WTC11 (cell line): ENCODE data around the gene WDR62.

ENCODE experiments used
- ARID4B ChIP-seq: sonication (generic); formaldehyde crosslinking; IDR thresholded peaks from 2 replicates; pipeline ENCODE4 v1.8.0; 2023; ENCODE audit warnings: missing genetic modification reagents, mild to moderate bottlenecking, borderline replicate concordance
- CBFB ChIP-seq: sonication (generic); formaldehyde crosslinking; IDR thresholded peaks from 2 replicates; pipeline ENCODE4 v1.8.1; 2022; ENCODE audit warnings: mild to moderate bottlenecking, low read depth, missing genetic modification reagents
- CDX4 ChIP-seq: fragments of 250-450 bp; sonication (Bioruptor Pico); IDR thresholded peaks from 2 replicates; pipeline ENCODE4 v1.9.0; 2021; ENCODE audit warnings: moderate library complexity, mild to moderate bottlenecking, inconsistent platforms, borderline replicate concordance
- JUN ChIP-seq: sonication (generic); formaldehyde crosslinking; IDR thresholded peaks from 2 replicates; pipeline ENCODE4 v1.8.0; 2023; ENCODE audit warnings: mild to moderate bottlenecking, missing genetic modification reagents
- NR3C1 ChIP-seq: sonication (generic); formaldehyde crosslinking; conservative IDR thresholded peaks from 2 replicates; pipeline ENCODE4 v1.8.1; 2023; ENCODE audit warnings: low read depth, mild to moderate bottlenecking, missing genetic modification reagents
- SP1 ChIP-seq: sonication (generic); formaldehyde crosslinking; conservative IDR thresholded peaks from 2 replicates; pipeline ENCODE4 v1.8.1; 2022; ENCODE audit warnings: missing genetic modification reagents
- TP53 ChIP-seq: sonication (generic); formaldehyde crosslinking; IDR thresholded peaks from 2 replicates; pipeline ENCODE4 v1.8.1; 2023; ENCODE audit warnings: mild to moderate bottlenecking, missing genetic modification reagents
- USF2 ChIP-seq: sonication (generic); formaldehyde crosslinking; IDR thresholded peaks from 2 replicates; pipeline ENCODE4 v1.8.1; 2023; ENCODE audit warnings: mild to moderate bottlenecking, missing genetic modification reagents, moderate library complexity
- ZBTB21 ChIP-seq: sonication (generic); formaldehyde crosslinking; IDR thresholded peaks from 2 replicates; pipeline ENCODE4 v1.8.1; 2023; ENCODE audit warnings: mild to moderate bottlenecking, missing genetic modification reagents, borderline replicate concordance
- ZNF121 ChIP-seq: sonication (generic); formaldehyde crosslinking; IDR thresholded peaks from 2 replicates; pipeline ENCODE4 v1.8.0; 2023; ENCODE audit warnings: missing genetic modification reagents
- ZNF317 ChIP-seq: sonication (generic); formaldehyde crosslinking; IDR thresholded peaks from 2 replicates; pipeline ENCODE4 v1.8.1; 2023; ENCODE audit warnings: low read depth, mild to moderate bottlenecking, moderate library complexity, missing genetic modification reagents, borderline replicate concordance
- TF ChIP-seq, protein P1 (sequence below): fragments of 200-600 bp; IDR thresholded peaks from 2 replicates; pipeline ENCODE4 v1.8.0; 2022; ENCODE audit warnings: antibody characterized with exemption
- TF ChIP-seq, protein P2 (sequence below): sonication (generic); formaldehyde crosslinking; IDR thresholded peaks from 2 replicates; pipeline ENCODE4 v1.8.0; 2022; ENCODE audit warnings: mild to moderate bottlenecking, missing genetic modification reagents
- TF ChIP-seq, protein P3 (sequence below): sonication (generic); formaldehyde crosslinking; IDR thresholded peaks from 2 replicates; pipeline ENCODE4 v1.8.1; 2022; ENCODE audit warnings: missing genetic modification reagents, borderline replicate concordance

- TF ChIP-seq CDX4 (CRISPR knock-in tag) (no peak), NR3C1 (CRISPR knock-in tag) (no peak), CBFB (CRISPR knock-in tag) (no peak), ARID4B (no peak), ZNF317 (CRISPR knock-in tag) (no peak), ZBTB21 (no peak), ZNF121 (no peak), USF2 (CRISPR knock-in tag) (no peak), JUN (CRISPR knock-in tag) (no peak), SP1 (CRISPR knock-in tag) (no peak), TP53 (CRISPR knock-in tag) (no peak)
- TF ChIP-seq, protein P1, sequence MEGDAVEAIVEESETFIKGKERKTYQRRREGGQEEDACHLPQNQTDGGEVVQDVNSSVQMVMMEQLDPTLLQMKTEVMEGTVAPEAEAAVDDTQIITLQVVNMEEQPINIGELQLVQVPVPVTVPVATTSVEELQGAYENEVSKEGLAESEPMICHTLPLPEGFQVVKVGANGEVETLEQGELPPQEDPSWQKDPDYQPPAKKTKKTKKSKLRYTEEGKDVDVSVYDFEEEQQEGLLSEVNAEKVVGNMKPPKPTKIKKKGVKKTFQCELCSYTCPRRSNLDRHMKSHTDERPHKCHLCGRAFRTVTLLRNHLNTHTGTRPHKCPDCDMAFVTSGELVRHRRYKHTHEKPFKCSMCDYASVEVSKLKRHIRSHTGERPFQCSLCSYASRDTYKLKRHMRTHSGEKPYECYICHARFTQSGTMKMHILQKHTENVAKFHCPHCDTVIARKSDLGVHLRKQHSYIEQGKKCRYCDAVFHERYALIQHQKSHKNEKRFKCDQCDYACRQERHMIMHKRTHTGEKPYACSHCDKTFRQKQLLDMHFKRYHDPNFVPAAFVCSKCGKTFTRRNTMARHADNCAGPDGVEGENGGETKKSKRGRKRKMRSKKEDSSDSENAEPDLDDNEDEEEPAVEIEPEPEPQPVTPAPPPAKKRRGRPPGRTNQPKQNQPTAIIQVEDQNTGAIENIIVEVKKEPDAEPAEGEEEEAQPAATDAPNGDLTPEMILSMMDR: no peak
- TF ChIP-seq, protein P2, sequence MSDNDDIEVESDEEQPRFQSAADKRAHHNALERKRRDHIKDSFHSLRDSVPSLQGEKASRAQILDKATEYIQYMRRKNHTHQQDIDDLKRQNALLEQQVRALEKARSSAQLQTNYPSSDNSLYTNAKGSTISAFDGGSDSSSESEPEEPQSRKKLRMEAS (CRISPR knock-in tag): no peak
- TF ChIP-seq, protein P3, sequence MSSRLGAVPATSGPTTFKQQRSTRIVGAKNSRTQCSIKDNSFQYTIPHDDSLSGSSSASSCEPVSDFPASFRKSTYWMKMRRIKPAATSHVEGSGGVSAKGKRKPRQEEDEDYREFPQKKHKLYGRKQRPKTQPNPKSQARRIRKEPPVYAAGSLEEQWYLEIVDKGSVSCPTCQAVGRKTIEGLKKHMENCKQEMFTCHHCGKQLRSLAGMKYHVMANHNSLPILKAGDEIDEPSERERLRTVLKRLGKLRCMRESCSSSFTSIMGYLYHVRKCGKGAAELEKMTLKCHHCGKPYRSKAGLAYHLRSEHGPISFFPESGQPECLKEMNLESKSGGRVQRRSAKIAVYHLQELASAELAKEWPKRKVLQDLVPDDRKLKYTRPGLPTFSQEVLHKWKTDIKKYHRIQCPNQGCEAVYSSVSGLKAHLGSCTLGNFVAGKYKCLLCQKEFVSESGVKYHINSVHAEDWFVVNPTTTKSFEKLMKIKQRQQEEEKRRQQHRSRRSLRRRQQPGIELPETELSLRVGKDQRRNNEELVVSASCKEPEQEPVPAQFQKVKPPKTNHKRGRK: no peak
Measured at GRCh38 chr19:36025541-36025940, 29.2 kb upstream of the WDR62 start.
